H1 (cell line): ENCODE measurements around the gene NINJ2. TPM values are rescaled to one million over a fixed set of nuclear protein-coding genes. Genes with fewer than 3 reads are reported as not detected.

Experiments
- CTCF ChIA-PET: fragments of 300-600 bp; sonication (Branson Sonifier 250); formaldehyde crosslinking; loops from one replicate; lab custom pipeline; 2021; ENCODE audit not compliant: partially characterized antibody; lab: Charles Lee
- POLR2A ChIA-PET: fragments of 300-600 bp; sonication (Branson Sonifier 250); formaldehyde crosslinking; loops from one replicate; lab custom pipeline; 2021; ENCODE audit warnings: inconsistent platforms; ENCODE audit not compliant: partially characterized antibody; lab: Charles Lee
- DNase-seq, 2 experiments: peaks; one replicate each; pipeline versions ENCODE4 v3.0.0 to v3.0.0-alpha.2; 2010 to 2022; ENCODE audit warnings: low spot score in 2 of 2, low read depth in 1 of 2, mixed read lengths in 1 of 2
- FAIRE-seq: peaks from 2 replicates; lab custom pipeline; 2011; peaks lifted over from hg19 to GRCh38; lab: Jason Lieb, UNC
- H2AFZ ChIP-seq: 2 replicates; pipeline ENCODE4 v1.8.1; 2012; ENCODE audit warnings: low read length, inconsistent platforms
- H2AK5ac ChIP-seq: 2 replicates; pipeline ENCODE4 v1.6.1; 2013; ENCODE audit warnings: low read depth, low read length
- H2BK120ac ChIP-seq: replicated peaks from 2 replicates; pipeline ENCODE3; 2013; ENCODE audit warnings: low read depth, low read length, inconsistent platforms
- H2BK12ac ChIP-seq: 2 replicates; pipeline ENCODE4 v1.6.1; 2013; ENCODE audit warnings: low read depth, low read length
- H2BK15ac ChIP-seq: 2 replicates; pipeline ENCODE4 v1.6.1; 2013; ENCODE audit warnings: low read length
- H2BK20ac ChIP-seq: 2 replicates; pipeline ENCODE4 v1.6.1; 2013; ENCODE audit warnings: low read length
- H2BK5ac ChIP-seq: 2 replicates; pipeline ENCODE4 v1.6.1; 2013; ENCODE audit warnings: low read depth, low read length
- H3K14ac ChIP-seq: 2 replicates; pipeline ENCODE4 v1.6.1; 2013; ENCODE audit warnings: inconsistent platforms; ENCODE audit not compliant: insufficient read length
- H3K18ac ChIP-seq: 2 replicates; pipeline ENCODE4 v1.6.1; 2013; ENCODE audit warnings: low read length; ENCODE audit errors: extremely low read depth
- H3K23ac ChIP-seq: 2 replicates; pipeline ENCODE4 v1.6.1; 2013; ENCODE audit warnings: inconsistent platforms; ENCODE audit not compliant: insufficient read length
- H3K23me2 ChIP-seq: 2 replicates; pipeline ENCODE4 v1.6.1; 2013; ENCODE audit warnings: low read depth, low read length
- H3K27ac ChIP-seq: 2 replicates; pipeline ENCODE4 v1.6.1; 2011; ENCODE audit warnings: low read depth, low read length, inconsistent platforms
- H3K27me3 ChIP-seq, 4 experiments: replicated peaks in 1 of 4; 1 replicate in 1 of 4; 2 replicates in 3 of 4; pipeline versions ENCODE4 v1.6.1 to v1.8.1; 2011 to 2013; ENCODE audit warnings: low read length in 3 of 4, mild to moderate bottlenecking in 3 of 4, inconsistent platforms in 2 of 4, mixed read lengths in 2 of 4, moderate library complexity in 1 of 4; ENCODE audit not compliant: control insufficient read depth in 3 of 4, insufficient read depth in 3 of 4; ENCODE audit errors: extremely low read depth in 1 of 4
- H3K36me3 ChIP-seq, 4 experiments: 2 replicates each; pipeline versions ENCODE4 v1.6.1 to v1.8.1; 2011 to 2013; ENCODE audit warnings: mild to moderate bottlenecking in 4 of 4, low read length in 3 of 4, moderate library complexity in 2 of 4, control low read depth in 1 of 4, inconsistent platforms in 1 of 4; ENCODE audit not compliant: insufficient read depth in 4 of 4, control insufficient read depth in 2 of 4
- H3K4ac ChIP-seq: replicated peaks from 2 replicates; pipeline ENCODE3; 2013; ENCODE audit warnings: low read length, low read depth, mixed read lengths, inconsistent platforms; ENCODE audit not compliant: insufficient read length
- H3K4me1 ChIP-seq, 4 experiments: replicated peaks in 1 of 4; 1 replicate in 1 of 4; 2 replicates in 3 of 4; pipeline versions ENCODE4 v1.6.1 to v1.8.1; 2011 to 2013; ENCODE audit warnings: low read length in 3 of 4, inconsistent platforms in 2 of 4, mixed read lengths in 1 of 4; ENCODE audit not compliant: insufficient read depth in 4 of 4, control insufficient read depth in 3 of 4
- H3K4me2 ChIP-seq, 2 experiments: 2 replicates each; pipeline versions ENCODE4 v1.6.1 to v1.8.1; 2011 to 2013; ENCODE audit warnings: low read depth in 2 of 2, low read length in 2 of 2, control low read depth in 1 of 2, inconsistent platforms in 1 of 2, mild to moderate bottlenecking in 1 of 2; ENCODE audit not compliant: insufficient read depth in 1 of 2
- H3K4me3 ChIP-seq, 4 experiments: fragments of 200-600, 300-600 bp in 1 of 4; sonication (generic), shearing (Covaris generic), sonication (Bioruptor Twin) in 1 of 4; 2 replicates each; pipeline versions ENCODE4 v1.5.1 to v1.8.1; 2011 to 2016; ENCODE audit warnings: low read length in 4 of 4, low read depth in 3 of 4, control low read depth in 2 of 4, inconsistent platforms in 2 of 4, mild to moderate bottlenecking in 2 of 4, mixed read lengths in 1 of 4, moderate library complexity in 1 of 4; ENCODE audit not compliant: insufficient read depth in 2 of 4; ENCODE audit errors: extremely low read depth in 1 of 4
- H3K56ac ChIP-seq: replicated peaks from 2 replicates; pipeline ENCODE3; 2013; ENCODE audit warnings: low read depth, mild to moderate bottlenecking, mixed read lengths, low read length, inconsistent platforms; ENCODE audit not compliant: insufficient read length
- H3K79me1 ChIP-seq: 2 replicates; pipeline ENCODE4 v1.6.1; 2013; ENCODE audit warnings: low read depth, low read length, control low read depth
- H3K79me2 ChIP-seq, 2 experiments: 2 replicates each; pipeline versions ENCODE4 v1.6.1 to v1.8.1; 2012 to 2013; ENCODE audit warnings: low read length in 2 of 2, mild to moderate bottlenecking in 2 of 2, inconsistent platforms in 1 of 2; ENCODE audit not compliant: insufficient read depth in 2 of 2, control insufficient read depth in 1 of 2
- H3K9ac ChIP-seq, 4 experiments: replicated peaks in 1 of 4; 1 replicate in 1 of 4; 2 replicates in 3 of 4; pipeline versions ENCODE4 v1.6.1 to v1.8.1; 2011 to 2013; ENCODE audit warnings: low read depth in 3 of 4, low read length in 3 of 4, control low read depth in 2 of 4, mild to moderate bottlenecking in 2 of 4, moderate library complexity in 2 of 4, inconsistent platforms in 1 of 4; ENCODE audit errors: extremely low read depth in 1 of 4
- H3K9me3 ChIP-seq, 2 experiments: 2 replicates each; pipeline versions ENCODE4 v1.6.1 to v1.8.1; 2012 to 2013; ENCODE audit warnings: mild to moderate bottlenecking in 2 of 2, moderate library complexity in 2 of 2, control low read depth in 1 of 2, inconsistent platforms in 1 of 2, low read depth in 1 of 2, low read length in 1 of 2, mixed read lengths in 1 of 2; ENCODE audit not compliant: insufficient read depth in 2 of 2
- H4K20me1 ChIP-seq, 2 experiments: replicated peaks in 1 of 2; 2 replicates each; pipeline versions ENCODE3 to v1.8.1; 2011 to 2013; ENCODE audit warnings: inconsistent platforms in 2 of 2, low read length in 2 of 2, mild to moderate bottlenecking in 1 of 2; ENCODE audit not compliant: insufficient read depth in 2 of 2, control insufficient read depth in 1 of 2
- H4K5ac ChIP-seq: 2 replicates; pipeline ENCODE4 v1.6.1; 2013; ENCODE audit warnings: low read length, low read depth, mixed read lengths, inconsistent platforms; ENCODE audit not compliant: insufficient read length
- H4K8ac ChIP-seq: 2 replicates; pipeline ENCODE4 v1.8.0; 2013; ENCODE audit warnings: mild to moderate bottlenecking, moderate library complexity, low read length, inconsistent platforms; ENCODE audit not compliant: insufficient read depth; ENCODE audit errors: extremely low read depth
- H4K91ac ChIP-seq: replicated peaks from 2 replicates; pipeline ENCODE3; 2013; ENCODE audit warnings: low read length, mixed read lengths, inconsistent platforms; ENCODE audit not compliant: insufficient read length
- CHD2 ChIP-seq: IDR thresholded peaks from 2 replicates; pipeline ENCODE4 v1.6.1; 2012; ENCODE audit warnings: low read length, improper control_type of control experiment
- NANOG ChIP-seq: IDR thresholded peaks from 2 replicates; pipeline ENCODE4 v1.6.1; 2011; ENCODE audit warnings: low read length, low read depth, mild to moderate bottlenecking, inconsistent platforms; ENCODE audit not compliant: insufficient read depth, poor library complexity, severe bottlenecking
- PHF8 ChIP-seq: fragments of 200-600 bp; sonication (generic); conservative IDR thresholded peaks from 2 replicates; pipeline ENCODE4 v1.7.1; 2012; ENCODE audit warnings: low read depth, mild to moderate bottlenecking, inconsistent platforms, low read length, moderate library complexity
- WGBS, 2 experiments: shearing (Covaris generic) in 1 of 2; methylation state at CpG; one replicate each; pipeline versions ENCODE4 v1.1.6 to v1.1.7; 2013 to 2015; ENCODE audit warnings: low lambda C conversion rate in 2 of 2, mixed read lengths in 2 of 2, inconsistent platforms in 1 of 2, low coverage in 1 of 2, missing lambda C conversion rate in 1 of 2; ENCODE audit not compliant: insufficient replicate concordance in 2 of 2, insufficient coverage in 1 of 2, insufficient read length in 1 of 2; ENCODE audit errors: extremely low coverage in 1 of 2, missing lambda C conversion rate in 1 of 2; 5-methylcytosine and 5-hydroxymethylcytosine counted together
- polyA plus RNA-seq, 7 experiments: library from polyadenylated mRNA; depleted of rRNA in 3 of 7; stranded (reverse) in 5 of 7; unstranded in 2 of 7; fragments of >200 nt in 5 of 7; fragments of 200-250 nt in 2 of 7; gene quantifications; 1 replicate in 5 of 7; 2 replicates in 1 of 7; 4 replicates in 1 of 7; pipeline versions ENCODE4 v1.2.1 to v1.2.3, GENCODE V29; 2011 to 2013; ENCODE audit warnings: missing spikeins in 2 of 7, mixed read lengths in 2 of 7
- total RNA-seq: library from RNA; stranded (reverse); fragmentation: NEBNext Ultra II Directional; extraction: Animal tissue kit (Norgen Biotek cat#: 25700); gene quantifications from 2 replicates; pipeline ENCODE4 v1.2.1, GENCODE V29; 2021

NINJ2 gene
- total and polyA plus RNA-seq, 2 of the 8 experiments (the other 6 are each of a cell fraction or from before 2014, with no cell fraction given) = 1.4 TPM; not detected in 1

DNA sequence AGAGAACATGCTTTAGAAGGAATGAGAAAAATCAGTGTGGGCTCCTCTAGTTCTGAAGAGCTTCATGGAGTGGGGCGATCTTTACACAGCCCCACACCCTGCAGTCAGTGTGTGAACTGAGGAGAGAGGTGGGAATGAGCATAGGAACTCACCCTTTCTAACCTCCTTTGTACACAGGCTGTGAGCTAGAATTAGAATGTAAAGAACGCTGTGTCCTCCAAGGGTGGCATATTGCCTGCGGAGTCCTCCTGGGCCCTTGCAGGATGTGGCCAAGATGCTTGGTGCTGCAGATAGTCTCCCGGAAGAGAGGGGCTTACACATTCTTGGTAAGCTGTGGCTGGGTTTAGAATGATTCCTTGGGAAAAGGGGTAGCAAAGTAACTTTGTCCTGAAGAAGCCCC, 43.9 kb downstream of the NINJ2 start:
- H4K91ac ChIP-seq = no peak overlapping the region
- ChIA-PET CTCF (interaction anchor here (0.7 to 2.7 kb wide), 6 partner anchors 11 to 466 kb away, joined by 3 to 6 read pairs (median 3); no protein-coding TSS in a partner anchor), POLR2A (interaction anchor here (0.6 to 1.5 kb wide), 4 partner anchors 24 to 316 kb away, joined by 3 to 4 read pairs (median 3); no protein-coding TSS in a partner anchor)
- H2AK5ac ChIP-seq = no peak overlapping the region
- H3K4ac ChIP-seq = no peak overlapping the region
- no peak for FAIRE-seq
- H3K36me3 ChIP-seq = no peaks in the 10 kb centered on the region
- no peak overlapping the region for H2BK120ac ChIP-seq
- H2BK15ac ChIP-seq = no peak overlapping the region
- no peak overlapping the region for H2AFZ ChIP-seq
- no peak overlapping the region for H2BK5ac ChIP-seq
- no peaks in the 10 kb centered on the region for H3K23me2 ChIP-seq
- WGBS, 2 experiments = 93% methylated on average over 4 of the region's 4 CpGs; no CpG with 5 or more reads in 1 of the 2 experiments
- no peak overlapping the region for H3K4me3 ChIP-seq
- H3K79me1 ChIP-seq = no peaks in the 10 kb centered on the region
- H4K8ac ChIP-seq = no peak overlapping the region
- no peak overlapping the region for H3K23ac ChIP-seq
- H3K27me3 ChIP-seq = no peaks in the 10 kb centered on the region
- no peak overlapping the region for H3K18ac ChIP-seq
- H3K79me2 ChIP-seq = no peaks in the 10 kb centered on the region
- H3K14ac ChIP-seq = no peak overlapping the region
- TF ChIP-seq PHF8 (no peak), NANOG (no peak), CHD2 (no peak)
- no peak overlapping the region for H3K56ac ChIP-seq
- no peak overlapping the region for H2BK20ac ChIP-seq
- H3K9me3 ChIP-seq = no peaks in the 10 kb centered on the region
- H3K4me1 ChIP-seq = peaks cover 4 to 8% (median 7%) of the 10 kb centered on the region in 4 experiments; a peak in 4 of 7 replicates
- H3K27ac ChIP-seq = no peak overlapping the region
- H2BK12ac ChIP-seq = no peak overlapping the region
- DNase-seq = no peak
- no peak overlapping the region for H3K4me2 ChIP-seq
- no peak overlapping the region for H3K9ac ChIP-seq
- H4K20me1 ChIP-seq = no peaks in the 10 kb centered on the region
- no peak overlapping the region for H4K5ac ChIP-seq
